ENCODE results near the gene HYDIN.

HYDIN gene

GRCh38 chr16:70770626-70771552 is 459.6 kb downstream of the HYDIN start:
- no peak overlapping the region for H3K4me3 ChIP-seq (ENCODE audit: low read depth, low read length)
- DNase-seq (ENCODE audit: low read depth) = peak; percentile 71
- peak; percentile 96 for TF ChIP-seq CTCF (conservative IDR thresholded peaks at IDR 0.05; ENCODE audit: low read depth, low read length)

GRCh38 chr16:70770291-70770625 is 460.3 kb downstream of the HYDIN start:
- no peak overlapping the region for H3K4me3 ChIP-seq (ENCODE audit: low read depth, low read length)
- no peak for TF ChIP-seq CTCF (conservative IDR thresholded peaks at IDR 0.05; ENCODE audit: low read depth, low read length)
- no peak for DNase-seq (ENCODE audit: low read depth)

GRCh38 chr16:70769761-70770160 is 460.8 kb downstream of the HYDIN start:
- no peak for TF ChIP-seq CTCF (conservative IDR thresholded peaks at IDR 0.05; ENCODE audit: low read depth, low read length)
- DNase-seq (ENCODE audit: low read depth) = no peak
- H3K4me3 ChIP-seq (ENCODE audit: low read depth, low read length) = no peak overlapping the region

- no peak for TF ChIP-seq CTCF (conservative IDR thresholded peaks at IDR 0.05; ENCODE audit: low read depth, low read length)
- no peak overlapping the region for H3K4me3 ChIP-seq (ENCODE audit: low read depth, low read length)
- DNase-seq (ENCODE audit: low read depth) = no peak
Observed at GRCh38 chr16:70769131-70769530, 461.4 kb downstream of the HYDIN start.

- TF ChIP-seq CTCF (conservative IDR thresholded peaks at IDR 0.05; ENCODE audit: low read depth, low read length) = no peak
- no peak overlapping the region for H3K4me3 ChIP-seq (ENCODE audit: low read depth, low read length)
- DNase-seq (ENCODE audit: low read depth) = no peak
Observed at GRCh38 chr16:70768203-70768580, 462.3 kb downstream of the HYDIN start.

- no peak overlapping the region for H3K4me3 ChIP-seq (ENCODE audit: low read depth, low read length)
- TF ChIP-seq CTCF (conservative IDR thresholded peaks at IDR 0.05; ENCODE audit: low read depth, low read length) = no peak
- no peak for DNase-seq (ENCODE audit: low read depth)
Observed at GRCh38 chr16:70767377-70768202, 462.9 kb downstream of the HYDIN start.

Data from choroid plexus epithelial cell (primary cell).